GM20431 (cell line): ENCODE measurements around the gene MTA3.
"Not testable (repeated sequence)": the region's sequence is repeated elsewhere in the genome, so short reads cannot be mapped to it uniquely, and the experiment has no call there.

Experiments
- in situ Hi-C: fragments of 300-500 bp; cut with MseI, MboI; formaldehyde crosslinking; loops from one replicate; pipeline ENCODE4 v1.15.0; 2020; ENCODE audit warnings: low sequenced_read_pairs; ENCODE audit not compliant: unreplicated experiment

Gene MTA3

DNA sequence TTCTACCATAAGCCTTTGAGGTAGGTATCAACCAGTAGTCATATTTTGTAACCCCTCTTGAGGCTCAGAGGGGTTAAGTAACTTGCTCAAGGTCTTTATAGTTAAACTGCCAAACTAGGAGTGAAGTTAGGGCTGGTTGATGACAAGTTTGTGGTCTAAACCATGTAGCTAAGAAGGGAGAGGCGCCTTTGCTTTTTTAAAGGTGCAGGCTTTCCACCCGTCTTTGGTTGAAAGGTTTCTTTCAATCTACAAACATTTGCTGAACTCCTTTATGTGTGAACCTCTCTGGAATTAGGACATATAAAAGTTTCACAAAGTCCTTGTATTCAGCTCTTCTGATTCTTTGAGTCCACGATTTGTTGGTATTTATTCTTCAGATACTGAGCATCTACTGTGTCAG lies 2.4 kb upstream of the MTA3 start:
- in situ Hi-C loops = no loop called here

DNA sequence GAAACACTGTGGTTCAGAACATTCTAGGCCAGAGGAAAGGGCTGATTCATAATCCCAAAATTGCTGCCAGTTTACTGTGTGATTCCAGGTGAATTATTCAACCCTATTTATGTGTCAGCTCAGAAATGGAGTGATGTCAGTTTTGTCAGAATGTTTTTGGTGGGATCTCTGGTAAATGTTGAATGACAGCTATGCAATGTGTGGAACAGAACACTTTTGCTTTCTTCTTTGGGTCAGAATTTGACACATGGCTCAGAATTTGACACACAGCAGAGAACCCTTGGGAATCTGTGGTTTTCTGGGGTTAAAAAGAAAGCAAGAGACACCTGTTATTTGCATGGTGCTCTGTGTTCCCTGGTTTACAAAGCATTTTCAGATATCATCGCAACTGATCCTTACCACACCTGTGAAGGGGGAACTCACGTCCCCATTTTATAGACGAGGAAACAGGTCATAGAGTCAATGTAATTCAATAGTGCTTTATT lies 1.6 kb upstream of the MTA3 start:
- in situ Hi-C loops = no loop called here

DNA sequence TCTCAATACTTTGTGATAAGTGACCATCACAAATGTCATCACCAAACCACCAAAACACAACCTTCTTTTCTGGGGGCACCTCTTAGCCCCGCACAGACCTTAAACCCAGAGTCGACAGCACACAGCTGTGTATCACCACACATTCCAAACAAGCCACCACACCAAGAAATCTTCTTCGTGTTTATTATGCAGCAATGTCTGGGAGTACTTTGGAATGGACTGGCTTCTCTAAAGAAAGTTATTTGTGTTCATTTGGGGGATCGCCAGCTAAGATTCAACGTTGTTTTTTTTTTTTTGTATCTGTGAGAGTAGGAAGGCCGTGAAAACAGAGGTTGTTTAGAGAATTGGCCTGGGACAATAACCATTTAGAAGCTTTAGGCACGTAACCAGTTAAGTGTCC lies 1.1 kb upstream of the MTA3 start:
- in situ Hi-C loops = no loop called here

DNA sequence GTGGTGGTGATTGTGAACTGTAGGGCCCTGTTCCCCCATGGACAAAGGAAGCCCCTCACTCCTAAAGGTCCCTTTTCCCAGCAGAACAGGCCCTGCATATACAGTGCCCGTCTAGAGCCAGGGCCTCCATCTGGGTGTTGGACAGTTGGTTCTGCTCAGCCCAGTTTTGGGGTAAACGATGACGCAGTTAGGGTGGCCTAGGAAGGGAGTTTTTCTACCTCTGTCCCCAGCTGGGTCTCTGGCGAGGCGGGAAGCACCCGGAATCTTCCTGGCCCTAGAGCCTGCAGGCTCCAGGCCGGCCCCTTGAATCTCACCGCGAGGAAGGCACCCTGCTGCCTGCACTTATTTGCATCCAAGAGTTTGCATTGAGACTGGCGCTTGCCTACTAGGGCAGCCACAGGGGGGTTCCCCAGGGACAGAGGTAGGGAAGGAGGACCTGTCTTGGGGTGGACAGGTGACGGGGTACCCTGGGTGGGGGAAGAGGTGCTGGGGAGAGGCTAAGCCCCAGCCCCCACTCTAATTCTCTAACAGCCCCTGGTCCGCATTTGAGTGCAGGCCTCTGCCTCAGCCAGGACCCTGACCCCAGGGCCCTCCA lies 529 bp upstream of the MTA3 start:
- in situ Hi-C loops = no loop called here

- in situ Hi-C loops = no loop called here
Measured at GRCh38 chr2:42569116-42569711, 782 bp downstream of the MTA3 start.

DNA sequence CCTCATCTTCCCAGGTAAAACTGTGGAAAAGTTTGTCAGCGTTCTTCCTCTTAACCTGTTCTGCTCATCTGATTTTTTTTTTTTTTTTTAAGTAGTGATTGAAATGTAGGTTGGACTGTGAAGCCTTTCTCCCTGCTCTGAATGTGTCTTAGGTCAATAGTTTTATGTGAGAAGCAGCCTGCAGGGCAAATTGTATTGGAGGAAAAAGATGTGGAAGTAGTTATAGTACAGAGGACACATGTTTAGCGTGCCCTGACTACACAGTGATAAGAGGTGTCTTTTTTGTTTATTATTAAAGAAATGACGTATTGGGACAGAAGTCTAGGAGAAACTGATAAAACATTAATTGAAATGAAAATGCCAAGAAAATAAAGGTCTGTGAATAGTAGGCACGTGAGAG lies 1.5 kb downstream of the MTA3 start:
- in situ Hi-C loops = no loop called here

DNA sequence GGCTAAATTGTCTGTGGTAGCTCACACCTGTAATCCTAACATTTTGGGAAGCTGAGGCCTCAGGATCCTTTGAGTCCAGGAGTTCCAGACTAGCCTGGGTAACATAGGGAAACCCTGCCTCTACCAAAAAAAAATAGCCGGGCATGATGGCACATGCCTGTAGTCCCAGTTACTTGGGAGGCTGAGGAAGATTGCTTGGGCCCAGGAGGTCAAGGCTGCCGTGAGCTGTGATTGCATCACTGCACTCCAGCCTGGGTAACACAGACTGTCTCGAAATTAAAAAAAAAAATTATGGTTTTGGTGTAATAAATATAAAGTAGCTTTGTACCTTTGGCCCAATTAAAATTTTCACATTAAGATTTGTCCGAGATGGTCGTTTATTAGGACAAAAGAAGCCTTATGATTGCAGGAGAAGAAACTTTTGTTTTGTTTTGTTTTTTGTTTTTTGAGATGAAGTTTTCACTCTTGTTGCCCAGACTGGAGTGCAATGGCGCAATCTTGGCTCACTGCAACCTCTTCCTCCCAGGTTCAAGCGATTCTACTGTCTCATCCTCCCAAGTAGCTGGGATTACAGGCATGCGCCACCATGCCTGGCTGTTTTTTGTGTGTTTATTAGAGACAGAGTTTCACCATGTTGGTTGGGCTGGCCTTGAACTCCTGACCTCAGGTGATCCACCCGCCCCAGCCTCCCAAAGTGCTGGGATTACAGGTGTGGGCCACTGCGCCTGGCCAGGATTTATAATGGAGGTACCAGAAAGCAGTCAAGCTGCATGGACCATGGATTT lies 4.1 kb downstream of the MTA3 start:
- in situ Hi-C loops = no loop called here

DNA sequence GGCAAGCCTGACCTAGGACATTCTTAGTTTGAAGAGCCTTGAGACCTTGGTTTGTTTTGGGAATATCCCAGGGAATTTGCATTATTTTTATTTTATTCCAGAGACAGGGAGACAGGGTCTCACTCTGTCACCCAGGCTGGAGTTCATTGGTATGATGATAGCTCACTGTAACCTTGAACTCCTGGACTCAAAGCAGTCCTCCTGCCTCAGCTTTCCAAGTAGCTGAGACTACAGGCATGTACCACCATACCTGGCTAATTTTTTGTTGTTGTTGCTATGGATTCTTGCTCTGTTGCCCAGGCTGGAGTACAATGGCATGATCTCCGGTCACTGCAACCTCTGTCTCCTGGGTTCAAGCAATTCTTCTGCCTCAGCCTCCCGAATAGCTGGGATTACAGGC lies 4.8 kb downstream of the MTA3 start:
- in situ Hi-C loops = no loop called here

GRCh38 chr2:42575458-42576064 lies 7.1 kb downstream of the MTA3 start:
- in situ Hi-C loops = no loop called here

DNA sequence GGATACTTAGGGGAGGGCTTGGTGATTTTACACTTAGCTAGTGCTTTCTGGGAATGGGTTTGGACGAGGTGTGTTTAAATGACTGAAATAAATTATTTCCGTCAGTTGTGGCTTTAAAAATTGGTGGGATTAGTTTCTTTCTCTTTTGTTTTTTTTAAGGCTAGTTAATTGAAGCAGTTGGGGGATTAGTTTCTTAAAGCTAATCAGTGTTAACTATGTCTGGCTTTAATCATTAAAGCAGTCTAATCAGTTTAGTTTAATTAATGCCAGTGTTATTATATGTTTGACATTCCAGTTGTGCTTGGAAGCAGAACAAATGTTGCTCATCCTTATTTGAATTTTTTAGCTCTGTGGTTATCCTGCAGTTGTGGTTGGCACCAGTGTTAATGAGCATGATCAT lies 10.2 kb downstream of the MTA3 start:
- in situ Hi-C loops = no loop called here

DNA sequence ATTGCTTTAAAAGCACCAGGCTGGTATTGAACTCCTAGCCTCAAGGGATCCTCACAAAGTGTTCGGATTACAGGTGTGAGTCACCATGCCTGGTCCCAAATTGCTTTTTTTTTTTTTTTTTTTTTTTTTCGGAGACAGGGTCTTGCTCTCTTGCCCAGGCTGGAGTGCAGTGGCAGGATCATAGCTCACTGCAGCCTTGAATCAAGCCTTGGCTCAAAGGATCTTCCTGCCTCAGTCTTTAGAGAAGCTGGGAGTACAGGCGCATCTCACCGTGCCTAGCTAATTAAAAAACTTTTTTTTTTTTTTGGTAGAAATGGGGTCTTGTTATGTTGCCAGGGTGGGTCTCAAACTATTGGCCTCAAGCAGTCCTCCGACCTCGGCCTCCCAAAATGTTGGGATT lies 12.8 kb downstream of the MTA3 start:
- in situ Hi-C loops = no loop called here

DNA sequence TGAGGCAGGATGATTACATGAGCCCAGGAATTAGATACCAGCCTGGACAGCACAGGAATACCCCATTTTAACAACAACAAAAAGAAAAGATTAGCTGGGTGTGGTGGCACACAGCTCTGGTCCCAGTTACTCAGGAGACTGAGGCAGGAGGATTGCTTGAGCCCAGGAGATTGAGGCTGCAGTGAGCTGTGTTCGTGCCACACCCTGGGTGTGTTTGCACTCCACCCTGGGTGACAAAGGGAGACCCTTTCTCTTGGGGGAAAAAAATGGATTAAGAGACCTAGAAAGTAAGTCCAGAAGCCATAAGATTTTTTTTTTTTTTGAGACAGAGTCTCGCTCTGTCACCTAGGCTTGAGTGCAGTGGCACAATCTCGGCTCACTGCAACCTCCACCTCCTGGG lies 16.2 kb downstream of the MTA3 start:
- in situ Hi-C loops = not testable (repeated sequence)

- in situ Hi-C loops = no loop called here
Measured at GRCh38 chr2:42585779-42586178, 17.3 kb downstream of the MTA3 start.

GRCh38 chr2:42587526-42588117 lies 19.2 kb downstream of the MTA3 start:
- in situ Hi-C loops = no loop called here

DNA sequence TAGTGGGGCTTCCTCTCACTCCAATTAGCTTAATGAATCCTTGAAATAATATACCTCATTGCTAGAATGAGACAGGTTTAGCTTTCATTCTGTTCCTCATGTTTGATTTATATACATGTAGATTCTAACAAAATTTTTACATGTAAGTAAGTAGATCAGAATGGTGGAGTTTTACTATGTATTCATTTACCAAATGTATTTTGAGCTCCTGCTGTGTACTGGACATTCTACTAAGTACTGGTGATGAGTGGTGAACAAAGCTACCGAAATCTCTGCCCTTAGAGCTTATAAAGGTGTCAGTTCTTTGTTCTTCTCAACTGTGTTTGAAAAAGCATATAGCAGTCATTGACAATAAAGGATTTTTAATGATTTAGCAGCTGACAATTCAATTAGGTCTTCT lies 19.7 kb downstream of the MTA3 start:
- in situ Hi-C loops = no loop called here

GRCh38 chr2:42590176-42590575 lies 21.7 kb downstream of the MTA3 start:
- in situ Hi-C loops = no loop called here

DNA sequence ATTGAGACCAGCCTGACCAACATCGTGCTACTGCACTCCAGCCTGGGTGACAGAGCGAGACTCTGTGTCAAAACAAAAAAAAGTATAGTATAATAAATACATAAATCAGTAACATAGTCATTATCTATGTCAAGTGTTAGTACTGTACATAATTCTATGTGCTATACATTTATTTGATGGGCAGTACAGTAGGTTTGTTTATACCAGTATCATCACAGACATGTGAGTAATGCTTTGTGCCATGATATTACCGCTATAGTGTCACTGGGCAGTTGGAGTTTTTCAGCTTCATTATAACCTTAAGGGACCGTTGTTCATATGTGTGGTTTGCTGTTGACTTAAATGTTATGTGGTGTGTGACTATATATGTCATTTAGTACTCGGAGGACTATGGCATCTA lies 24.9 kb downstream of the MTA3 start:
- in situ Hi-C loops = no loop called here

GRCh38 chr2:42598656-42599055 lies 30.2 kb downstream of the MTA3 start:
- in situ Hi-C loops = no loop called here

- in situ Hi-C loops = no loop called here
Measured at GRCh38 chr2:42601076-42601475, 32.6 kb downstream of the MTA3 start.

DNA sequence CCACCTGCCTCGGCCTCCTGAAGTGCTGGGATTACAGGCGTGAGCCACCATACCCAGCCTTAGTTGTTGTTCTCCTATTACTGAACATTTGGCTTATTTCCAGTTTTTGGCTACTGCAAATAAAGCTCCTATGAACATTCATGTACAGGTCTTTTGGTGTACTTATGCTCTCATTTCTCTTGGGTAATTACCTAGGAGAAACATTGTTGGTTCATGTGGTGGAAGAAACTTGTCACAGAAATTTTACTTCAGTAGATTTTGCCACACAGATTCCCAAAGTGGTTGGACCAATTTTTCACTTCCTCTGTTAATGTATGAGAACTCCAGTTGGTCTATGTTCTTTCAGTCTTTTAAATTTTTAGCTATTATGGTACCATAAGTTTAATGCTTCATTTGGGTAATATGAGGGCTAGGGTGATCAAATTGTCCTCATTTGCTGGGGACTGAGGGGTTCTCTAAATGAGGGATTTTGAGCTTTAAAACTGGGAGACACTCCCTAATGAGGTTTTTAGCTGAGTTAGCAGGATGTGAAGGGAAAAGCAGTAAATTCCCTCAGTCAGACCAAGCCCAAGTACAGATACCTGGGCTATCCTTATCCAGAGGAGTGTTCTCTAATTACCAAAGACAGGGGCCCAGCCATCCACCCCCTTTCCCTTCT lies 33.9 kb downstream of the MTA3 start:
- in situ Hi-C loops = no loop called here
